Body of pancreas (tissue), 4 donors: ENCODE data around the gene ECSCR.

Experiments used
- POLR2A ChIP-seq, 3 donors: fragments of 450-650 bp; IDR thresholded peaks; one replicate each; pipeline ENCODE4 v1.6.1; 2016; ENCODE audit warnings: antibody characterized with exemption in 3 of 3, mild to moderate bottlenecking in 2 of 3
- TF ChIP-seq, protein P1 (sequence below), 7 experiments: fragments of 450-650 bp in 4 of 7; fragments of 200-600 bp in 3 of 7; sonication (generic) in 3 of 7; IDR thresholded peaks; one replicate each; pipeline ENCODE4 v1.5.1; 2016 to 2019; ENCODE audit warnings: antibody characterized with exemption in 7 of 7

DNA sequence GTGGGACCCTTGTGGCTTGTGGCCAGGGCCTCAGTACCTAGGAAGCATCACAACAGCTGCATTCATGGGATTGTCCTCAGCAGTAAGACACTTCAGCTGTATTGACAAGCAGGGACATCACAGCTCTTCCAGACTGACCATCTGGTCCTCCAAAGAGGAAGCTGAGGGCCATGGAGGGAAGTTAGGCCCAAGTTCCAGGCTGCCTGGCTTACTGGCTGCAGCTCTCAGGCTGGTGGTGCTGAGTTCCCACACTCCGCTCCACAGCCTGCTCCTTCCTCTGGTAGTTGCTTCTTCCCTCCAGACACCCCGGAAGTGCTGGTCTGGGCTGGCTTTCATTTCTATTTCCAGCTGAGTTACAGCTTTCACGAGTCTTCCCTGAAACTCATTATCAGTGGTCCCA is 25.7 kb upstream of the ECSCR start:
- TF ChIP-seq POLR2A (IDR thresholded peaks at IDR 0.05): no peak
- TF ChIP-seq, protein P1, sequence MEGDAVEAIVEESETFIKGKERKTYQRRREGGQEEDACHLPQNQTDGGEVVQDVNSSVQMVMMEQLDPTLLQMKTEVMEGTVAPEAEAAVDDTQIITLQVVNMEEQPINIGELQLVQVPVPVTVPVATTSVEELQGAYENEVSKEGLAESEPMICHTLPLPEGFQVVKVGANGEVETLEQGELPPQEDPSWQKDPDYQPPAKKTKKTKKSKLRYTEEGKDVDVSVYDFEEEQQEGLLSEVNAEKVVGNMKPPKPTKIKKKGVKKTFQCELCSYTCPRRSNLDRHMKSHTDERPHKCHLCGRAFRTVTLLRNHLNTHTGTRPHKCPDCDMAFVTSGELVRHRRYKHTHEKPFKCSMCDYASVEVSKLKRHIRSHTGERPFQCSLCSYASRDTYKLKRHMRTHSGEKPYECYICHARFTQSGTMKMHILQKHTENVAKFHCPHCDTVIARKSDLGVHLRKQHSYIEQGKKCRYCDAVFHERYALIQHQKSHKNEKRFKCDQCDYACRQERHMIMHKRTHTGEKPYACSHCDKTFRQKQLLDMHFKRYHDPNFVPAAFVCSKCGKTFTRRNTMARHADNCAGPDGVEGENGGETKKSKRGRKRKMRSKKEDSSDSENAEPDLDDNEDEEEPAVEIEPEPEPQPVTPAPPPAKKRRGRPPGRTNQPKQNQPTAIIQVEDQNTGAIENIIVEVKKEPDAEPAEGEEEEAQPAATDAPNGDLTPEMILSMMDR (IDR thresholded peaks at IDR 0.05): no peak
